H1 (cell line): ENCODE results near the gene KLRK1. TPM values are rescaled to one million over a fixed set of nuclear protein-coding genes. Genes with fewer than 3 reads are reported as not detected.

Source experiments
- CTCF ChIA-PET: fragments of 300-600 bp; sonication (Branson Sonifier 250); formaldehyde crosslinking; loops from one replicate; lab custom pipeline; 2021; ENCODE audit not compliant: partially characterized antibody; lab: Charles Lee
- POLR2A ChIA-PET: fragments of 300-600 bp; sonication (Branson Sonifier 250); formaldehyde crosslinking; loops from one replicate; lab custom pipeline; 2021; ENCODE audit warnings: inconsistent platforms; ENCODE audit not compliant: partially characterized antibody; lab: Charles Lee
- DNase-seq, 2 experiments: peaks; one replicate each; pipeline versions ENCODE4 v3.0.0 to v3.0.0-alpha.2; 2010 to 2022; ENCODE audit warnings: low spot score in 2 of 2, low read depth in 1 of 2, mixed read lengths in 1 of 2
- FAIRE-seq: peaks from 2 replicates; lab custom pipeline; 2011; peaks lifted over from hg19 to GRCh38; lab: Jason Lieb, UNC
- H2AFZ ChIP-seq: 2 replicates; pipeline ENCODE4 v1.8.1; 2012; ENCODE audit warnings: low read length, inconsistent platforms
- H2AK5ac ChIP-seq: 2 replicates; pipeline ENCODE4 v1.6.1; 2013; ENCODE audit warnings: low read depth, low read length
- H2BK120ac ChIP-seq: replicated peaks from 2 replicates; pipeline ENCODE3; 2013; ENCODE audit warnings: low read depth, low read length, inconsistent platforms
- H2BK12ac ChIP-seq: 2 replicates; pipeline ENCODE4 v1.6.1; 2013; ENCODE audit warnings: low read depth, low read length
- H2BK15ac ChIP-seq: 2 replicates; pipeline ENCODE4 v1.6.1; 2013; ENCODE audit warnings: low read length
- H2BK20ac ChIP-seq: 2 replicates; pipeline ENCODE4 v1.6.1; 2013; ENCODE audit warnings: low read length
- H2BK5ac ChIP-seq: 2 replicates; pipeline ENCODE4 v1.6.1; 2013; ENCODE audit warnings: low read depth, low read length
- H3K14ac ChIP-seq: 2 replicates; pipeline ENCODE4 v1.6.1; 2013; ENCODE audit warnings: inconsistent platforms; ENCODE audit not compliant: insufficient read length
- H3K18ac ChIP-seq: 2 replicates; pipeline ENCODE4 v1.6.1; 2013; ENCODE audit warnings: low read length; ENCODE audit errors: extremely low read depth
- H3K23ac ChIP-seq: 2 replicates; pipeline ENCODE4 v1.6.1; 2013; ENCODE audit warnings: inconsistent platforms; ENCODE audit not compliant: insufficient read length
- H3K23me2 ChIP-seq: 2 replicates; pipeline ENCODE4 v1.6.1; 2013; ENCODE audit warnings: low read depth, low read length
- H3K27ac ChIP-seq: 2 replicates; pipeline ENCODE4 v1.6.1; 2011; ENCODE audit warnings: low read depth, low read length, inconsistent platforms
- H3K27me3 ChIP-seq, 4 experiments: replicated peaks in 1 of 4; 1 replicate in 1 of 4; 2 replicates in 3 of 4; pipeline versions ENCODE4 v1.6.1 to v1.8.1; 2011 to 2013; ENCODE audit warnings: low read length in 3 of 4, mild to moderate bottlenecking in 3 of 4, inconsistent platforms in 2 of 4, mixed read lengths in 2 of 4, moderate library complexity in 1 of 4; ENCODE audit not compliant: control insufficient read depth in 3 of 4, insufficient read depth in 3 of 4; ENCODE audit errors: extremely low read depth in 1 of 4
- H3K36me3 ChIP-seq, 4 experiments: 2 replicates each; pipeline versions ENCODE4 v1.6.1 to v1.8.1; 2011 to 2013; ENCODE audit warnings: mild to moderate bottlenecking in 4 of 4, low read length in 3 of 4, moderate library complexity in 2 of 4, control low read depth in 1 of 4, inconsistent platforms in 1 of 4; ENCODE audit not compliant: insufficient read depth in 4 of 4, control insufficient read depth in 2 of 4
- H3K4ac ChIP-seq: replicated peaks from 2 replicates; pipeline ENCODE3; 2013; ENCODE audit warnings: low read length, low read depth, mixed read lengths, inconsistent platforms; ENCODE audit not compliant: insufficient read length
- H3K4me1 ChIP-seq, 4 experiments: replicated peaks in 1 of 4; 1 replicate in 1 of 4; 2 replicates in 3 of 4; pipeline versions ENCODE4 v1.6.1 to v1.8.1; 2011 to 2013; ENCODE audit warnings: low read length in 3 of 4, inconsistent platforms in 2 of 4, mixed read lengths in 1 of 4; ENCODE audit not compliant: insufficient read depth in 4 of 4, control insufficient read depth in 3 of 4
- H3K4me2 ChIP-seq, 2 experiments: 2 replicates each; pipeline versions ENCODE4 v1.6.1 to v1.8.1; 2011 to 2013; ENCODE audit warnings: low read depth in 2 of 2, low read length in 2 of 2, control low read depth in 1 of 2, inconsistent platforms in 1 of 2, mild to moderate bottlenecking in 1 of 2; ENCODE audit not compliant: insufficient read depth in 1 of 2
- H3K4me3 ChIP-seq, 4 experiments: fragments of 200-600, 300-600 bp in 1 of 4; sonication (generic), shearing (Covaris generic), sonication (Bioruptor Twin) in 1 of 4; 2 replicates each; pipeline versions ENCODE4 v1.5.1 to v1.8.1; 2011 to 2016; ENCODE audit warnings: low read length in 4 of 4, low read depth in 3 of 4, control low read depth in 2 of 4, inconsistent platforms in 2 of 4, mild to moderate bottlenecking in 2 of 4, mixed read lengths in 1 of 4, moderate library complexity in 1 of 4; ENCODE audit not compliant: insufficient read depth in 2 of 4; ENCODE audit errors: extremely low read depth in 1 of 4
- H3K56ac ChIP-seq: replicated peaks from 2 replicates; pipeline ENCODE3; 2013; ENCODE audit warnings: low read depth, mild to moderate bottlenecking, mixed read lengths, low read length, inconsistent platforms; ENCODE audit not compliant: insufficient read length
- H3K79me1 ChIP-seq: 2 replicates; pipeline ENCODE4 v1.6.1; 2013; ENCODE audit warnings: low read depth, low read length, control low read depth
- H3K79me2 ChIP-seq, 2 experiments: 2 replicates each; pipeline versions ENCODE4 v1.6.1 to v1.8.1; 2012 to 2013; ENCODE audit warnings: low read length in 2 of 2, mild to moderate bottlenecking in 2 of 2, inconsistent platforms in 1 of 2; ENCODE audit not compliant: insufficient read depth in 2 of 2, control insufficient read depth in 1 of 2
- H3K9ac ChIP-seq, 4 experiments: replicated peaks in 1 of 4; 1 replicate in 1 of 4; 2 replicates in 3 of 4; pipeline versions ENCODE4 v1.6.1 to v1.8.1; 2011 to 2013; ENCODE audit warnings: low read depth in 3 of 4, low read length in 3 of 4, control low read depth in 2 of 4, mild to moderate bottlenecking in 2 of 4, moderate library complexity in 2 of 4, inconsistent platforms in 1 of 4; ENCODE audit errors: extremely low read depth in 1 of 4
- H3K9me3 ChIP-seq, 2 experiments: 2 replicates each; pipeline versions ENCODE4 v1.6.1 to v1.8.1; 2012 to 2013; ENCODE audit warnings: mild to moderate bottlenecking in 2 of 2, moderate library complexity in 2 of 2, control low read depth in 1 of 2, inconsistent platforms in 1 of 2, low read depth in 1 of 2, low read length in 1 of 2, mixed read lengths in 1 of 2; ENCODE audit not compliant: insufficient read depth in 2 of 2
- H4K20me1 ChIP-seq, 2 experiments: replicated peaks in 1 of 2; 2 replicates each; pipeline versions ENCODE3 to v1.8.1; 2011 to 2013; ENCODE audit warnings: inconsistent platforms in 2 of 2, low read length in 2 of 2, mild to moderate bottlenecking in 1 of 2; ENCODE audit not compliant: insufficient read depth in 2 of 2, control insufficient read depth in 1 of 2
- H4K5ac ChIP-seq: 2 replicates; pipeline ENCODE4 v1.6.1; 2013; ENCODE audit warnings: low read length, low read depth, mixed read lengths, inconsistent platforms; ENCODE audit not compliant: insufficient read length
- H4K8ac ChIP-seq: 2 replicates; pipeline ENCODE4 v1.8.0; 2013; ENCODE audit warnings: mild to moderate bottlenecking, moderate library complexity, low read length, inconsistent platforms; ENCODE audit not compliant: insufficient read depth; ENCODE audit errors: extremely low read depth
- H4K91ac ChIP-seq: replicated peaks from 2 replicates; pipeline ENCODE3; 2013; ENCODE audit warnings: low read length, mixed read lengths, inconsistent platforms; ENCODE audit not compliant: insufficient read length
- RAD21 ChIP-seq, 2 experiments: IDR thresholded peaks in 1 of 2; conservative IDR thresholded peaks in 1 of 2; 2 replicates each; pipeline ENCODE4 v1.6.1; 2011; ENCODE audit warnings: low read depth in 2 of 2, low read length in 2 of 2, improper control_type of control experiment in 1 of 2, inconsistent platforms in 1 of 2, mild to moderate bottlenecking in 1 of 2, moderate library complexity in 1 of 2
- TAF1 ChIP-seq: IDR thresholded peaks from 2 replicates; pipeline ENCODE4 v1.6.1; 2011; ENCODE audit warnings: mild to moderate bottlenecking, low read depth, low read length
- YY1 ChIP-seq: IDR thresholded peaks from 2 replicates; pipeline ENCODE4 v1.6.1; 2011; ENCODE audit warnings: low read depth, mild to moderate bottlenecking, low read length
- WGBS, 2 experiments: shearing (Covaris generic) in 1 of 2; methylation state at CpG; one replicate each; pipeline versions ENCODE4 v1.1.6 to v1.1.7; 2013 to 2015; ENCODE audit warnings: low lambda C conversion rate in 2 of 2, mixed read lengths in 2 of 2, inconsistent platforms in 1 of 2, low coverage in 1 of 2, missing lambda C conversion rate in 1 of 2; ENCODE audit not compliant: insufficient replicate concordance in 2 of 2, insufficient coverage in 1 of 2, insufficient read length in 1 of 2; ENCODE audit errors: extremely low coverage in 1 of 2, missing lambda C conversion rate in 1 of 2; 5-methylcytosine and 5-hydroxymethylcytosine counted together
- polyA plus RNA-seq, 7 experiments: library from polyadenylated mRNA; depleted of rRNA in 3 of 7; stranded (reverse) in 5 of 7; unstranded in 2 of 7; fragments of >200 nt in 5 of 7; fragments of 200-250 nt in 2 of 7; gene quantifications; 1 replicate in 5 of 7; 2 replicates in 1 of 7; 4 replicates in 1 of 7; pipeline versions ENCODE4 v1.2.1 to v1.2.3, GENCODE V29; 2011 to 2013; ENCODE audit warnings: missing spikeins in 2 of 7, mixed read lengths in 2 of 7
- total RNA-seq: library from RNA; stranded (reverse); fragmentation: NEBNext Ultra II Directional; extraction: Animal tissue kit (Norgen Biotek cat#: 25700); gene quantifications from 2 replicates; pipeline ENCODE4 v1.2.1, GENCODE V29; 2021

The KLRK1 gene
- total and polyA plus RNA-seq, 2 of the 8 experiments (the other 6 are each of a cell fraction or from before 2014, with no cell fraction given) = not detected

DNA sequence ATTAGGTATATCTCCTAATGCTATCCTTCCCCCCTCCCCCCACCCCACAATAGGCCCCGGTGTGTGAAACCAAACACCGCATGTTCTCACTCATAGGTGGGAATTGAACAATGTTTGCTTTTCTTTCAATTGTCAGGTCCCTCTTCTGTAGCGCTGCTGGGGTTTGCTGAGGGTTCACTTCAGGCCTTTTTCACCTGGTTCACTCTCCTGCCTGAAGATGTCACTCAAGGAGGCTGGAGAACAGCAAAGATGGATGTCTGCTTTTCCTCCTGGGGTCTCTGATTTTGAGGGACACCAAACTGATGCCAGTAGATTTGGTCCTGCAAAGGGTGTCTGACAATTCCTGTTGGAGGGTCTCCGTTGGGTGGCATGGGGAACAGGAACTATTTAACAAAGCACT lies 35.8 kb downstream of the KLRK1 start:
- Histone ChIP-seq H2BK5ac (peak overlapping the region; percentile 24; the same call in 1 of the 2 replicates), H3K27ac (no peak overlapping the region), H3K79me2 (no peaks in the 10 kb centered on the region), H3K4me2 (no peak overlapping the region), H2AFZ (peak overlapping the region; percentile 76; the same call in 1 of the 2 replicates), H3K23me2 (no peaks in the 10 kb centered on the region), H3K36me3 (no peaks in the 10 kb centered on the region), H3K9me3 (no peaks in the 10 kb centered on the region), H4K8ac (no peak overlapping the region), H3K14ac (no peak overlapping the region), H3K4me3 (no peak overlapping the region), H4K20me1 (no peaks in the 10 kb centered on the region), H3K18ac (no peak overlapping the region), H3K56ac (no peak overlapping the region), H3K9ac (no peak overlapping the region), H3K4ac (no peak overlapping the region), H3K23ac (no peak overlapping the region), H3K4me1 (peaks cover 0 to 5% (median under 1%) of the 10 kb centered on the region in 4 experiments; a peak in 2 of 7 replicates), H2BK15ac (no peak overlapping the region), H4K5ac (no peak overlapping the region), H3K79me1 (no peaks in the 10 kb centered on the region), H3K27me3 (no peaks in the 10 kb centered on the region), H2BK12ac (no peak overlapping the region), H2BK120ac (no peak overlapping the region), H2AK5ac (no peak overlapping the region), H4K91ac (no peak overlapping the region), H2BK20ac (no peak overlapping the region)
- whole genome bisulfite sequencing, 2 experiments = 92% methylated on average over 4 of the region's 4 CpGs; no CpG with 5 or more reads in 1 of the 2 experiments
- TF ChIP-seq RAD21 (IDR thresholded peaks at IDR 0.05 in 1 of 2, conservative IDR thresholded peaks at IDR 0.05 in 1 of 2; ENCODE audit: low read depth in 2 of 2, low read length in 2 of 2) (peak in 1 of 2 experiments; percentile 18; a peak in 1 of 4 replicates), TAF1 (no peak), YY1 (no peak)
- ChIA-PET CTCF (no interaction called here), POLR2A (no interaction called here)
- no peak for DNase-seq
- no peak for FAIRE-seq
